Stimulated activated CD8-positive, alpha-beta memory T cell treated with anti-CD3 and anti-CD28 coated beads, Interleukin-2, amount 100 ng/mL, for 48 hours (primary cell): Measurements from ENCODE around the gene NXPE4.

Source experiments
- DNase-seq, 2 donors: peaks; one replicate each; pipeline ENCODE4 v3.0.0-alpha.2; 2020; ENCODE audit warnings: low read depth in 2 of 2

The NXPE4 gene

DNA sequence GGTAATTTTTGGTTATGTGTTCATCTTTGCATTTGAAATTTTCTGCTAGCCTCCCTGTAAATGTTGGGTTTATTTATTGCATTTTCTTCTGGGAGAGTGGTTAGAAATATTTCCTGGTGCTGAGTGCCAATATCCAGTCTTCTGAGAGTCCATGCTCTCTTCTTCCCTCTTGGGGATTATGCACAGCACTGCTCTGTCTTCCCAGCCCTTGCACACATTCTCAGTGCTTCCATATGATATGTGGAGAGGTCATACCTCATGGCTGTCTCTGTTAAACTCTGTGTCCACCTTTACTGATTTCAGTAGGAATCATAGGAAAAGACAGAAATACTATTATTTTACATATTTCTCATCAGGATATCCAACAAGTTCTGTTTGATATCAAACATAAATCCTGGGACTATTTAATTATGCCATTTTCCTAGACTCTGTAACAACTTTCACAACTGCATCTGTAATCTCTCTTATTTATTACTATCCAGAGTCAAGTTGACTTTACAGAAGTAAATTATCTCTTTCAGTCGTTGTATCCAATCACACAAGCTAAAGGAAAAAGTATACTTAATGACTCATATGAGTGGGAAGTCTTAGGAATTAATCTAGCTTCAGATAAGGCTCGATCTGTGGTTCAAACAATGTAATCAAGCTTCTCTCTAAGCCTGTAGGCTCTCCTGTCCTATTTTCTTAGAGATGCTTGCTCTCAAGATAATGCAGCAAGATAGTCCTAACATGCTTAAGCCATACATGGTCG lies 33.2 kb downstream of the NXPE4 start:
- no peak for DNase-seq

GRCh38 chr11:114559425-114560310 lies 35.9 kb downstream of the NXPE4 start, which contains the start of gene NXPE1:
NXPE1 (minus strand) TSS chr11:114559881; CDS start chr11:114551201, 8,680 bp downstream.
- DNase-seq: no peak

- no peak for DNase-seq
These were observed 39.5 kb downstream of the NXPE4 start for GRCh38 chr11:114556135-114556534.

DNA sequence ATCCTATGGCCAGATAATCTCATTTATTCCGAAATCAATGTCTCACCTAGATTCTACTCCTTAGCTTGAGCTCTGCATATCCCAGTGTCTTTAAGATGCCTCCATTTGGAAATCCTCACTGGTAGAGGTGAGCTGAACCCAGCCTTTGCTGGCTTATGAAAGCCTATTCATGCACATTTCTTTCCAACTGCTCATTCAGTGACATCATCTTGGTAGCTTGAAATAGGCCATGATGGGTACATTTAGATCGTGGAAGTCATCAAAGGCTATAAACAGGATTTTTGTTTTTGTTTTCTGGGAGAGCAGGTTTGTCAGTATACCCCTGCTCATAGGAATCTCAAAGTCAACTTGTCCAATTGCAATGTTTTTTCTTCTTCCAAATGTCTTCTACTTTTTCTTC lies 41.9 kb downstream of the NXPE4 start:
- DNase-seq: no peak

GRCh38 chr11:114551060-114551459 lies 44.5 kb downstream of the NXPE4 start:
- DNase-seq: no peak

DNA sequence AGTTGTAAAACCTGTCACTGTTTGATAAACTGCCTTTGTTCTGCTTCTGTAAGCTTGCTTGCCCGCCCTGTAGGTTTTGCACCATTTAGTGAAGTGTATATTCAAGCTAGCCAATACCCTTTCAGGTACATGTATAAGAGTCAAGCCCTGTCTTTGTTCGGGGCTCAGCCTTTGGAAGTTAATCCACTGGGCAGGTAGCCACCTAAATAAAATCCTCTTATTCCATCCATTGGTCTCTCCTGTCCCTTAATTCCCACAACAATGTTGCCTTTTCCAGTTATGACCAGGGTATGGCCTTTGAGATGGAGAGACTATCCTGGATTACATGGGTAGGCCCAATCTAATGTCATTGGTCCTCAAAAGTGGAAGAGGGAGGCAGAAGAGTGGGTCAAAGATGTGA lies 69.9 kb downstream of the NXPE4 start:
- no peak for DNase-seq

DNA sequence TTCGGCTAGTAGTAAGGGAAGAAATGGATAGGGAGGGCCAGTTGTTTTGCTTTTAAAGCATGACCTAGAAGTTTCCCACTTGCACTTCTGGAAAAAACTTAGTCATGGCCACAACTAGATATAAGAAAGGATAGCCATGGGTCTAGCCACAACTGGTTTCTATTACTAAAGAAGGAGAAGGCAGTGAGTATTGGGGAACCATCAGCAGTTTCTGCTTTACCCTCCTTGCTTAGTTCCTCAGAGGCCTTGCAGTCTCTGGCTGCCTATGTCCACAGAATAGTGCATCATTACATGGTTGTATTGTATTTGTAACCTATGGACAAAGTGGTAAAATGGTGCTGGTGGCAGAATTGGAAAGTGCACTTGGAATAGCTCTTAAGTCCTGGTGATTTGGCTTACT lies 71.5 kb downstream of the NXPE4 start:
- no peak for DNase-seq

DNA sequence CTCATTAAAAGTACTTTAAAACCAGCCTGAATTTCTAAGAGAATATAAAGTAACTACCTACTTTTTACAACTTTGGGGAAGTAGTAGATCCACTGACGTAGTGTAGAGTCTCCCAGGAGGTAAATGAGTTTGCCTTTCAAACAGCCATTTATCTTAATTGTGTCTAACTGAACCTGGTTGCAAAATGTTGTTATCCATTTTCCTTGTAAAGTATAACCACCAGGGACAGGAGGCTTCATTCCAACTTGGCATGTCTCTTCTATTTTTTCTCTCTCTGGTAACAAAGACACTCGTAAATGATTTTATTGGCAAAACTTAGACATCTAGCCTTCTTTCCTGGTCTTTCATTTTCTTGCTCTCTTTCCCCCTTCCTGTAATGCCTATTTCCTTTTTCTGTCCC lies 72.8 kb downstream of the NXPE4 start:
- DNase-seq: no peak
